ENCODE data around the gene GPR143. TPM values are rescaled to one million over a fixed set of nuclear protein-coding genes. Genes with fewer than 3 reads are reported as not detected.

The GPR143 gene
- total and polyA plus RNA-seq, 9 of the 15 experiments (the other 6 are each of a cell fraction or from before 2014, with no cell fraction given): not detected

DNA sequence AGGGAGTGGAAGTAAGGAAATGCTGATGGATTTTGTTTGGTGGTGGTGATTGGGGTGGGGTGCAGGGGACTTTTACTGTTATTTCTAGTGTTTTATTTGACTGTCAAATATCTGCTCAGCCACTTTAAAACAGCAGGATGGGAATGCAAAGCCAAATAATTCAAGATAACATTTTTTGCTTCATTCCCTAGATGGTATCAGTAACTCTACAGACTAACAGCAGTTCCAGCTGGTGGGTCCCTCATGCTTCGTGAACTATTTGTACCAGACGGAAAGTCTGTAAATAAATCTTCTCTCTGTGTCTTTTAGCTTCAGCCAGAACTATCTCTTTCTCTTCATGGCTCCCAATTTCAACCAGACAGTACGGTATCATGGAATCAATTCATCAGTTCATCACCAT lies 27.5 kb downstream of the GPR143 start:
- no peak overlapping the region for H2AFZ ChIP-seq (ENCODE audit: low read depth, low read length)
- ChIA-PET POLR2A (interaction anchor here (0.8 kb wide), 1 partner anchor 10 kb away, joined by 3 read pairs; no protein-coding TSS in a partner anchor), CTCF (ENCODE audit: low intra/inter-chr PET ratio) (no interaction called here)
- H3K4me2 ChIP-seq (ENCODE audit: insufficient read depth, low read length): no peak overlapping the region
- ATAC-seq: no peak
- no peak overlapping the region for H3K4me3 ChIP-seq
- no peak overlapping the region for H3K27ac ChIP-seq (ENCODE audit: extremely low read depth, low read depth, low read length)
- DNase-seq (ENCODE audit: extremely low read depth in 1 of 4, low spot score in 3 of 4): no peak
- TF ChIP-seq, protein P1, sequence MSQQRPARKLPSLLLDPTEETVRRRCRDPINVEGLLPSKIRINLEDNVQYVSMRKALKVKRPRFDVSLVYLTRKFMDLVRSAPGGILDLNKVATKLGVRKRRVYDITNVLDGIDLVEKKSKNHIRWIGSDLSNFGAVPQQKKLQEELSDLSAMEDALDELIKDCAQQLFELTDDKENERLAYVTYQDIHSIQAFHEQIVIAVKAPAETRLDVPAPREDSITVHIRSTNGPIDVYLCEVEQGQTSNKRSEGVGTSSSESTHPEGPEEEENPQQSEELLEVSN (IDR thresholded peaks at IDR 0.05; ENCODE audit: borderline replicate concordance in 1 of 2, extremely low read depth in 1 of 2, insufficient read depth in 1 of 2, insufficient read length in 1 of 2, low read depth in 1 of 2, low read length in 1 of 2, poor library complexity in 1 of 2, severe bottlenecking in 1 of 2): no peak
- no peak for TF ChIP-seq MED1 (CRISPR knock-in tag; IDR thresholded peaks at IDR 0.05; ENCODE audit: borderline replicate concordance)
- no peak for TF ChIP-seq YY1 (IDR thresholded peaks at IDR 0.05; ENCODE audit: borderline replicate concordance in 1 of 3, control insufficient read depth in 1 of 3, extremely low read depth in 1 of 3, insufficient read depth in 3 of 3, insufficient read length in 1 of 3, insufficient replicate concordance in 2 of 3, low read depth in 1 of 3, low read length in 2 of 3)
- TF ChIP-seq EWSR1 (IDR thresholded peaks at IDR 0.05; ENCODE audit: borderline replicate concordance, low read depth, partially characterized antibody): no peak
- TF ChIP-seq ZC3H4 (CRISPR knock-in tag; IDR thresholded peaks at IDR 0.05; ENCODE audit: borderline replicate concordance): no peak
- TF ChIP-seq ETV6 (IDR thresholded peaks at IDR 0.05; ENCODE audit: borderline replicate concordance in 1 of 2, low read depth in 2 of 2, low read length in 1 of 2): no peak
- no peak for TF ChIP-seq ETV6 (CRISPR knock-in tag; IDR thresholded peaks at IDR 0.05; ENCODE audit: borderline replicate concordance)
- no peaks in the 10 kb centered on the region for H3K36me3 ChIP-seq (ENCODE audit: control insufficient read depth, insufficient read depth, low read length)
- no peaks in the 10 kb centered on the region for H3K9me3 ChIP-seq (replicated peaks; ENCODE audit: control insufficient read depth, insufficient read depth, low read depth, low read length)
- no peaks in the 10 kb centered on the region for H3K27me3 ChIP-seq (ENCODE audit: control insufficient read depth in 2 of 2, insufficient read depth in 2 of 2, low read length in 2 of 2)
- in situ Hi-C loops (cut with MboI) (no loop called here), intact Hi-C loops (cut with micrococcal nuclease) (no loop called here)
- no peaks in the 10 kb centered on the region for H3K4me1 ChIP-seq (replicated peaks in 1 of 2; ENCODE audit: control insufficient read depth in 2 of 2, insufficient read depth in 2 of 2, low read length in 2 of 2)
- 0% methylated on average over 3 of the region's 3 CpGs for WGBS (ENCODE audit: insufficient coverage, low coverage, missing lambda C conversion rate)
- H3K9ac ChIP-seq (ENCODE audit: insufficient read depth in 1 of 2, low read depth in 2 of 2, low read length in 2 of 2): no peak overlapping the region
- no peak for FAIRE-seq
- H4K20me1 ChIP-seq (replicated peaks; ENCODE audit: control insufficient read depth, insufficient read depth, low read length): no peaks in the 10 kb centered on the region
- no peaks in the 10 kb centered on the region for H3K79me2 ChIP-seq (ENCODE audit: control insufficient read depth, insufficient read depth, low read length)
- no peaks in the 10 kb centered on the region for H3K9me1 ChIP-seq (ENCODE audit: control insufficient read depth, insufficient read depth, low read length)
- no TSS peak for BruUV-seq (replicated peaks)
